NK-92 (cell line): Measurements from ENCODE around the gene COL5A1.

Experiments
- DNase-seq: peaks from one replicate; lab custom pipeline; 2025; ENCODE audit not compliant: unreplicated experiment; lab: John Stamatoyannopoulos, UW

Gene COL5A1

GRCh38 chr9:134782921-134783698, 141.5 kb downstream of the COL5A1 start:
- no peak for DNase-seq

GRCh38 chr9:134783699-134784039, 142.1 kb downstream of the COL5A1 start:
- DNase-seq, result no peak

GRCh38 chr9:134784577-134785305, 143.1 kb downstream of the COL5A1 start:
- DNase-seq, result no peak

GRCh38 chr9:134785325-134786108, 143.9 kb downstream of the COL5A1 start:
- no peak for DNase-seq

- DNase-seq, result no peak
Observed at GRCh38 chr9:134787601-134788531, 146.3 kb downstream of the COL5A1 start.

GRCh38 chr9:134789168-134789567, 147.6 kb downstream of the COL5A1 start:
- DNase-seq, result no peak

- no peak for DNase-seq
Observed at GRCh38 chr9:134791009-134791408, 149.4 kb downstream of the COL5A1 start.

GRCh38 chr9:134792627-134793026, 151.0 kb downstream of the COL5A1 start:
- DNase-seq, result no peak

GRCh38 chr9:134793288-134794188, 151.9 kb downstream of the COL5A1 start:
- DNase-seq, result no peak

GRCh38 chr9:134794663-134795370, 153.2 kb downstream of the COL5A1 start:
- no peak for DNase-seq

- no peak for DNase-seq
Observed at GRCh38 chr9:134795446-134795845, 153.8 kb downstream of the COL5A1 start.

- DNase-seq, result no peak
Observed at GRCh38 chr9:134796882-134797281, 155.3 kb downstream of the COL5A1 start.

GRCh38 chr9:134800791-134801339, 159.3 kb downstream of the COL5A1 start:
- DNase-seq, result no peak

GRCh38 chr9:134802216-134802795, 160.7 kb downstream of the COL5A1 start:
- DNase-seq, result no peak

- no peak for DNase-seq
Observed at GRCh38 chr9:134804871-134805270, 163.3 kb downstream of the COL5A1 start.

GRCh38 chr9:134807716-134808446, 166.3 kb downstream of the COL5A1 start:
- no peak for DNase-seq

- no peak for DNase-seq
Observed at GRCh38 chr9:134808447-134808792, 166.8 kb downstream of the COL5A1 start.

- no peak for DNase-seq
Observed at GRCh38 chr9:134809292-134809691, 167.7 kb downstream of the COL5A1 start.
